HG03439 (cell line): ENCODE data around the gene PEPD.

ENCODE experiments used
- ATAC-seq: cut with Tn5 transposase; IDR thresholded peaks from one replicate; pipeline ENCODE4 v1.9.1; 2021; ENCODE audit warnings: mild to moderate bottlenecking, moderate library complexity; ENCODE audit not compliant: unreplicated experiment

PEPD gene

GRCh38 chr19:33547676-33548075 lies 26.1 kb upstream of the PEPD start:
- ATAC-seq: no peak

DNA sequence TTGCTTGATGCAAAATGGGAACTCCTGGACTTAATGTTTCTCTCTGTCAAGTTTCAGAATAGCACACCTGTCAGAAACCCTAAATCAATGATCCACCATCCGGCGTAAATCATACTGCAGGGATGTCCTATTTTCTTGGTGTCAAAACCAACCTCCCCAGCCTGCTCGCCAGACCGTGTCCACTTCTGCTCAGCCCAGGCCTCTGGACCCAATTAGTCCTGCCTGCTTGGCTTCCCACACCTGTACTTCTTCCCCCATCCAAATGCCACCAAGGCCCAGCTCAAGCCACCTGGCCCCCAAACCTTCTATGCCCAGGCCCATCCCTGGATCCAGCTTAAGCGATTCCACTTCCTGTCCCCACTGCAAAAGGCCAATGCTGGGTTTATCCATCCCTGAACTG lies 25.1 kb upstream of the PEPD start:
- ATAC-seq: no peak

- ATAC-seq: no peak
Observed at GRCh38 chr19:33545217-33545981, 23.8 kb upstream of the PEPD start.

GRCh38 chr19:33535226-33535625 lies 13.6 kb upstream of the PEPD start:
- no peak for ATAC-seq

DNA sequence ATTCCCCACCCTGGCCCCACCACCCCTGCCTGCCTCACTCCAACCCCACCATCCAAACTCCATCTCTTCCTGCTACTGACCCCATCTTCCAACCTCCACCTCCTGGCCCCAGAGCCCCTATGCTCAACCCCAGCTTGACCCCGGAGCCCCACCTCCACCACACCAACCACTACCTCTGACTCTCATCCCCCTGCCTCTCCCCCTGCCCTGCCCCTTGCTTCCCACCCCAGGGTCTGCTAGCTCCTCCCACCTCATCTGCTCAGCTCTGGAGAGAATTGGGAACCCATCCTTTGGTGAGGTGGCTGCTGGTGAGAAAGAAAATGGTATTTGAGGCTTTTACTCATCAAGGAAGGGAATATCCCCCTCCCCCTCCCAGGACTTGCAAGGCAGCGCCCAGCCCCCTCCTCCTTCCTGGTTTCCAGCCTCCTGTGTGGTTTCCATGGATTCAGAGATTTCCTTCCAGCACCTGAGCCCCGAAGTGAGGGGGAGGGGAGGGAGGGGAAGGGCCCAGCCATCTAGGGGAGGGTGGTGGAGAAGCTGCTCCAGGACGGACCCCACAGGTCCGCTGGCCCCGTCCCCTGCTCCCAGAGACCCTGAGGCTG lies 11.4 kb upstream of the PEPD start:
- no peak for ATAC-seq

DNA sequence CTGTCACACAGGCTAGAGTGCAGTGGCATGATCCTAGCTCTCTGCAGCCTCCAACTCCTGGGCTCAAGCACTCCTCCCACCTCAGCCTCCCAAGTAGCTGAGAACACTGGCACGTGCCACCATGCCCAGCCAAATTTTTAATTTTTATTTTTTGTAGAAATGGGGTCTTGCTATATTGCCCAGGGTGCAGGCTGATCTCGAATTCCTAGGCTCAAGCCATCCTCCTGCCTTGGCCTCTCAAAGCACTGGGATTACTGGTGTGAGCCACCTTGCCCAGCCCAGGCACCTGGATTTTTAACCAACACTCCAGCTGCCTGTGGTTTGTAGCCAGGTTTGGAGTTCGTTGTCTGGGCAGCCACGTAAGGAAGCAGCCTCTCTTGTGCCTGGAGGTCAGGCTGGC lies 9.3 kb upstream of the PEPD start:
- no peak for ATAC-seq

GRCh38 chr19:33530296-33530695 lies 8.7 kb upstream of the PEPD start:
- no peak for ATAC-seq

DNA sequence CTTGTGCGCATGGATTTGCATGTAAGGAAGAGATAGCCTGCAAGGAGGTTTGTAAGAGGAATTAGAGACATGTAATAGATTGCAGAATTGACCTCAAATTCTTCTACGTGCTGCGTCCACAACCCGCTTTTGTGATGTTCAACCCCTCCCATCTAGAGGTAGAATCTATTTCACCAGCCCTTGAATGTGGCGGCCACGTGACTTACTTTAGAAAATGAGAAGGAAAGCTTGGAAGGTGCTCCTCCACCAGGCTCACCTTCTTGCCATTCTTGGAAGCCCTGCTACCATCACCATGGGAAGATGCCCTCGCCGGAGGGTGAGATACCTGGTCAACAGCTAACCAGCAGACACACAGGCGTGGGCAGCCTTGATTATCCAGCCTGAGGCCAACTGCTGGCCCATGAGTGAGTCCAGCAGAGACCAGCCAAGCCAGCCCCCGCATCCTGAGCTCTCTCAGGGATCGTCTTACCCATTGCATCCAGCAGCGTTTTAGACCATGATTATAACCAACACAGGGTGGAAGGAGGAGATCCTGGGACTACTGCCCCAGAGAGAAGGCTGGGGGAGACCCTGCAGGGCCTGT lies 7.6 kb upstream of the PEPD start:
- ATAC-seq: no peak

GRCh38 chr19:33528404-33528803 lies 6.8 kb upstream of the PEPD start:
- ATAC-seq: no peak

DNA sequence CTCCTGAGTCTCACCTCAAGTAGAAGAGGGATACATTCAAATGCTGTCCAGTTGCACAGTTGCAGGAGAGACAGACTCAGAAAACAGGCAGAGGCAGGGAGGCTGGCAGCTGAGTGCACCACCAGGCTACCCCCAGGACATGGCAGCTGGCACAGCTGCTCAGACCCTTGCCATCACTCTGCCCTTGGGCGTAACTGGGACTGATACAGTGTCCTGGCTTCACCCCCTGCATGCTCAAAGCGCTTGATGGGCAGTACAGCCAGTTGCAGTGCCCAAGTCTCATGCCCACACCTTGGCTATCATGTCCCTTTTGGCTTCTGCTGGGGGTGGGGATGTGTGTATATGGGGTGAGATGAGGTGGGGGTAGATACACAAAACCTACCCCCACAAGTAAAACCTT lies 5.5 kb upstream of the PEPD start:
- ATAC-seq: no peak

DNA sequence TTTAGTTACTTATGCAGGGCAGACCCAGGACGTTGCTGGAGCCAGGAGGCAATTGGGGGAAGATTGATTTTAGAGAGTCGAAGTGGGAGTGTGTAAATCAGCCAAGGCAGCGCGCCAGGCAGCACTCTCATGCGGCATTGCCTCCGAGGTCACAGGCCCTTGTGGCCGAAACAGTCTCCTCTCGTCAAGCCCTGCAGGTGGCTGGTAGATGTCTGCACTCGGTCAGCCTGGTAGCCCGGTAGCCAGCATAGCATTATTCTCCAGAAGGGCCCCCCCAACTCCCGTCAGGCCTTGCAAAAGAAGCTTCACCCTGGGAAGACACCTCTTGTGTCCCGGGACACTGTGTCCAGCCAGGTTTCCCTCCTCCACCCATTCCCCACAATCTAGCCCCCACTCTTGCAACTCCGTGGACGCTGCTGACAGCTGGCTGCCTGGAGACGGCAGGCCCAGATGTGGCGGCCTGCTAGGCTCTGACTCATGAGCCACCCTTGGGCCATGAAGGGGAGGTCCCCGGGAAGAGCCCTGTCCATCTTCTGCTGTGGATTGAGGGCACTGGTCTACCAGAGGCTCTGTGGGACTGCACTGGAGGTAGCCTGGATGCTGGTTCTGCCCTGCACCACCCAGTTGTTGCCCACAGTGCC lies 2.6 kb upstream of the PEPD start:
- no peak for ATAC-seq

- no peak for ATAC-seq
Observed at GRCh38 chr19:33523167-33523566, 1.6 kb upstream of the PEPD start.

DNA sequence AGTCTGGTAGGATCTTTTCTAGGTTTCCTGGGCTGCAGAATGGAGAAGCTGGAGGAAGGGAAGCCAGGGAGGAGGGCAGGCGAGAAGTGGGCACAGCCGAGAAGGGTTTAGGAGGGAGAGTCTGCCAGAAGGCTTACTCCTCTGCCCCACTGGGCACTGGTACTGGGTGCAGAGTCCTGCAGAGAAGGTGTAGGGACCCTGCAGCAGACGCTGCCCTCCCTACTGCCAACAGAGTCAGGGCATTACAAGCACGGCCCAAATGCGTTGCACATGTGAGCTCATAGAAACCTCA lies 726 bp upstream of the PEPD start:
- ATAC-seq: no peak

DNA sequence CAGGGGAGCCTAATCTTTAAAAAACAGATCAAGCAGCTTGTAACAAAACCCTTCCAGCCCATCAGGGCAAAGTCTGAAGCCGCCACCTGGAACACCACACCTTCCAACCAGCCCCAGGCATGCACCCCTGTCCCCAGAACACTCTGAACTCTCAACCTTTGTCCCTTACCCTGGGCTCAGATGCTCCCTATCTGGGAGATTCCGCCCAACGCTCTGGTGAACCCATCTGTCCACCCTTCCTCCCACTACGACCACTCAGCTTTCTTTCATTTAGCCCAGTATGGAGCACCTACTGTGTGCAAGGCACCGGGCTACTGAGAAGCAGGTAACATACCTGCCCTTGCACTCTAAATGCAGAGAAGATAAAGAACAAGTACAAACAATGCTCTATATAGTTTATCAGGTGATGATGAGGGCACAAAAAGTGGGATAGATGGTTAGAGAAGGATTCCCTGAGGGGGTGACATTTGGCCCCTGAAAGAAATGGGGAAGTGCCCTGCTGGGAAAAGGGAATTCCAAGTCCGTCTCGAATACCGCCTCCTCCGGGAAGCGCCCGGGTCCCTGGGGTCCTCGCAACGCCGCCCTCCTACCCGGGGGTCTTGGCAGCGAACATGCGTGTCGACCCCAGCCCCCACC lies 629 bp downstream of the PEPD start:
- no peak for ATAC-seq

DNA sequence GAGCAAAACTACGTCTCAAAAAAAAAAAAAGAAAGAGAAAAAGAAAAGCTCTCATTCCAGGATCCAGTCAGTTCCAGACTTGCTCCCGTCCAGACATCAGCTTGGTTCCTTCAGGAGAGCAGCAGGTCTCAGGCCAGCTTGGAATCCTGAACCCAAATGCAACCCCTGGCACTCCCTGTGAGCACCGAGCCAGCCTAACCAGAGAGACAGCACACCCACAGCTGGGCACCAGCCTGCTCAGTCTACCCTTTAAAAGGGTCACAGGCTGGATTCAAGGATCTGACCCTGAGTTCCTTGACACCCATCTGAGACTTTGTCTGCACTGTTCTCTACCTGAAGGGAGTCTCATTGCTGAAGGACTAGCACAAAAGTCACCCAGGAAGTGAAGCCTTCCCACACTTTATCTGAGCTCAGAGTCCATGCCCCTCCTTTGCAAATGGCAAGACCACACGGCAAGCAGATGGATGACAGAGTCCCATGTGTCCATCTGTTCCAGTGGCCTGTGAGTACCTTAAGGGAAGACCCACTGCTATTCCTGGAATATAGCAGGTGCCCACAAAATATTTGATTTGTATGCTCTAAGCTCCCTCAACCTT lies 1.4 kb downstream of the PEPD start:
- no peak for ATAC-seq

GRCh38 chr19:33519416-33519815 lies 2.2 kb downstream of the PEPD start:
- ATAC-seq: no peak

DNA sequence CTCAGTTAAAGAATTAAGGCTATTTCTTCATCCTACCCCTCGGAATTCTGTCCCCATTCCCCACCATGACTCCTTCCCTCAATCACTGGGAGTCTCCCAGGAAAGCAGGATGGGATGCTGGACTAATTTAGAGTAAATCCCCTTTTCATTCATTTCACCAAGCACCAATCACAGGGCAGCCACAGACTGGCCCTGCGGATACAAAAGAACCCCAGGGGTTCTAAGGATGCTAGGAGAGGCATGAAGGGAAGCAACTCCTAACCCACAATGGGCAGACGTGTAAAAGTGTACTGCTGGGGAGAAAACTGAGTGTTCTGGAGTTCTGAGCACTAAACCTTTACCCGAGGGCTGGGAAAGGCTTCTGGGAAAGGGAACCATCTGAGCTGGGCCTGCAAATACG lies 3.0 kb downstream of the PEPD start:
- no peak for ATAC-seq

GRCh38 chr19:33517922-33518321 lies 3.7 kb downstream of the PEPD start:
- ATAC-seq: no peak

DNA sequence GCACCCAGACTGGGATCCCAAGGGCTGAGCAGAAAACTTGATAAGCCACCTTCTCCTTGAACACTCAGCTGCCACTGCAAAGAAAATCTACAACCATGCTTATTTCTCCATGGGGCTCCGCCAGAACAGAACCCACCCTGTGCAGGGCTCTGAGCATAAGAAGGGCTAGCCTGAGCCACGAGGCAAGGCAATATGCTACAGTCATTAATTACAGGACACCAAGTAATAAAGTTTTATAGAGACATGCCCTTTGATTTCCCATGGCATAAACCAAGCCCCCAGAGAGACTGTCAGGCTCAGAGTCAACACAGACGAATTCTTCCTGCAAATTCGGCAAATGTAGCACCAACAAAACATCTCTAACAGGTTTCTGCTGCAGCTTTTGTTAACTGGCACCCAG lies 5.7 kb downstream of the PEPD start:
- no peak for ATAC-seq

DNA sequence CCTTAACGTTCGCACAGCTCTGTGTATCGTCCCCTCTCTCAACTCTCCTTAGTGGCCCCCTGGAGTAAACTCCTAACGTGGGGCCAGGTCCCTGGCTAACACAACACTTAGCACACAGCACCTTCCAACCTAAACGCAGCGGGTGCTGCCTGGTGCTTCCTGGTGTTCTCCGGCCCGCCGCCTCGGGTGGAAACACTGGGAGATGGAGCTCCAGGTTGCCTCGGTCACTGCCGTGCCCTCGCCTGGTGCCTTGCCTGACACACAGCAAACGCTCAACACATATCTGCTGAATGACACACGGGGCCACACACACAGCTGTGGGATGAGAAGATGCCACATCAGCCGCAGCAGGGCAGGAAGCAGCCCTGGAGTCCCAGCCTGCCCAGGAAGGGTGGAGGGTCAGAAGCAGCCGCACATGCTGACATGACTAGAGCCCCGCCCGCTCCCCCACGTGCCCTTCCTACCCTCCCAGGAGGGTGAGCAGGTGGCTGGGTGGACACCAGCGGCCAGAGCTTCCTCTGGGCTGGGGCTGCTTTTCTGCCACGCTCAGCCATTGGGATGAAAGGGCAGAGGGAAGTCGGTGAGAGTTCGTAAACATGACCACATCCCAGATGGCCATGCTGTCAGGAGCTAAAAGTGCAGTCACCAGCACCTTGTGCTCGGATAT lies 6.6 kb downstream of the PEPD start:
- no peak for ATAC-seq

DNA sequence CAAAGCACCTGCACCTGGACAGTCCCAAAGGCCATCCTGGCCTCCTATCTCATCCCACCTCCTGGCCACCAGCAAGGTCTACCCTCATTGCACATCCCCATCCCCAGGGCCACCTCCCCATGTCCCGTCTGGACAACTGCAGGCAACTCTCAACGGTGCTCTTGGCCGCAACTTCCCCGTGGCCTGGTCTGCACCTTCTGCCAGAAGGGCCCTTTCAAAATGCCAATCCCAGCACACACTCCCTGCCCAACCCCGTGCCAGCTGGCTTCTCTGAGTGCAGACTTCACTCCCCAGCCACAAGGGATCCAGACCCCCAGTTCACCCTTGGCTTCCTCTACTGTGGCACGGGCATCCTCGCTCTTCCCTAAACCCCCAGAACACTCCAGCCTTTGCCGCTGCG lies 8.2 kb downstream of the PEPD start:
- no peak for ATAC-seq
